Suprapubic skin (tissue), 4 donors: ENCODE results near the gene NAALADL2.

Experiments
- EP300 ChIP-seq: sonication (generic); formaldehyde crosslinking; IDR thresholded peaks from one replicate; pipeline ENCODE4 v1.6.1; 2017; ENCODE audit warnings: antibody characterized with exemption
- POLR2A ChIP-seq, 2 donors: fragments of 450-650 bp; IDR thresholded peaks; one replicate each; pipeline ENCODE4 v1.6.1; 2017; ENCODE audit warnings: antibody characterized with exemption in 2 of 2, mild to moderate bottlenecking in 2 of 2, moderate library complexity in 2 of 2
- POLR2AphosphoS5 ChIP-seq, 3 donors: sonication (generic); formaldehyde crosslinking; IDR thresholded peaks; one replicate each; pipeline ENCODE4 v1.6.1; 2017; ENCODE audit warnings: antibody characterized with exemption in 3 of 3
- TF ChIP-seq, protein P1 (sequence below), 2 donors: fragments of 200-600 bp in 1 of 2; fragments of 450-650 bp in 1 of 2; sonication (generic) in 1 of 2; IDR thresholded peaks; one replicate each; pipeline ENCODE4 v1.5.1; 2016 to 2019; ENCODE audit warnings: antibody characterized with exemption in 2 of 2, mild to moderate bottlenecking in 1 of 2, moderate library complexity in 1 of 2

GRCh38 chr3:175009295-175009694 lies 150.2 kb downstream of the NAALADL2 start:
- TF ChIP-seq, protein P1, sequence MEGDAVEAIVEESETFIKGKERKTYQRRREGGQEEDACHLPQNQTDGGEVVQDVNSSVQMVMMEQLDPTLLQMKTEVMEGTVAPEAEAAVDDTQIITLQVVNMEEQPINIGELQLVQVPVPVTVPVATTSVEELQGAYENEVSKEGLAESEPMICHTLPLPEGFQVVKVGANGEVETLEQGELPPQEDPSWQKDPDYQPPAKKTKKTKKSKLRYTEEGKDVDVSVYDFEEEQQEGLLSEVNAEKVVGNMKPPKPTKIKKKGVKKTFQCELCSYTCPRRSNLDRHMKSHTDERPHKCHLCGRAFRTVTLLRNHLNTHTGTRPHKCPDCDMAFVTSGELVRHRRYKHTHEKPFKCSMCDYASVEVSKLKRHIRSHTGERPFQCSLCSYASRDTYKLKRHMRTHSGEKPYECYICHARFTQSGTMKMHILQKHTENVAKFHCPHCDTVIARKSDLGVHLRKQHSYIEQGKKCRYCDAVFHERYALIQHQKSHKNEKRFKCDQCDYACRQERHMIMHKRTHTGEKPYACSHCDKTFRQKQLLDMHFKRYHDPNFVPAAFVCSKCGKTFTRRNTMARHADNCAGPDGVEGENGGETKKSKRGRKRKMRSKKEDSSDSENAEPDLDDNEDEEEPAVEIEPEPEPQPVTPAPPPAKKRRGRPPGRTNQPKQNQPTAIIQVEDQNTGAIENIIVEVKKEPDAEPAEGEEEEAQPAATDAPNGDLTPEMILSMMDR (IDR thresholded peaks at IDR 0.05): no peak
- TF ChIP-seq POLR2AphosphoS5 (IDR thresholded peaks at IDR 0.05) (no peak), POLR2A (IDR thresholded peaks at IDR 0.05) (no peak), EP300 (no peak)
